ENCODE measurements around the gene ALOX5.
"Not testable (repeated sequence)": the region's sequence is repeated elsewhere in the genome, so short reads cannot be mapped to it uniquely, and the experiment has no call there.

ALOX5 gene

GRCh38 chr10:45373576-45374349, at the start of gene ALOX5:
TSS of gene ALOX5 (plus strand) at chr10:45374216. CDS start at chr10:45374280, 64 bp downstream.
- DNase-seq (ENCODE audit: low read depth in 2 of 2): no peak

GRCh38 chr10:45325116-45325515, 48.9 kb upstream of the ALOX5 start:
- no peak for DNase-seq (ENCODE audit: low read depth in 2 of 2)

DNA sequence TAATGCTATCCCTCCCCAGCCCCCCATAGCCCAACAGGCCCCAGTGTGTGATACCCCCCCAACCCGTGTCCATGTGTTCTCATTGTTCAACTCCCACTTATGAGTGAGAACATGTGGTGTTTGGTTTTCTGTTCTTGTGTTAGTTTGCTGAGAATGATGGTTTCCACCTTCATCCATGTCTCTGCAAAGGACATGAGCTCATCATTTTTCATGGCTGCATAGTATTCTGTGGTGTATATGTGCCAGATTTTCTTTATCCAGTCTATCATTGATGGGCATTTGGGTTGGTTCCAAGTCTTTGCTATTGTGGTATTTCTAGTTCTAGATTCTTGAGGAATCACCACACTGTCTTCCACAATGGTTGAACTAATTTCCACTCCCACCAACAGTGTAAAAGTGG, 47.2 kb upstream of the ALOX5 start:
- DNase-seq (ENCODE audit: low read depth in 2 of 2): not testable (repeated sequence)

DNA sequence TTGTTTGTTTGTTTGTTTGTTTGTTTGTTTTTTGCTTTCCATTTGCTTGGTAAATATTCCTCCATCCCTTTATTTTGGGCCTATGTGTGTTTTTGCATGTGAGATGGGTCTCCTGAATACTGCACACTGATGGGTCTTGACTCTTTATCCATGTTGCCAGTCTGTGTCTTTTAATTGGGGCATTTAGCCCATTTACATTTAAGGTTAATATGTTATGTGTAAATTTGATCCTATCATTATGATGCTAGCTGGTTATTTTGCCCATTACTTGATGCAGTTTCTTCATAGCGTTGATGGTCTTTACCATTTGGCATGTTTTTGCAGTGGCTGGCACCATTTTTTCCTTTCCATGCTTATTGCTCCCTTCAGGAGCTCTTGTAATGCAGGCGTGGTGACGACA, 42.2 kb upstream of the ALOX5 start:
- DNase-seq (ENCODE audit: low read depth in 2 of 2): not testable (repeated sequence)

- DNase-seq (ENCODE audit: low read depth in 2 of 2): no peak
These were observed 34.1 kb upstream of the ALOX5 start for GRCh38 chr10:45339894-45340293.

- DNase-seq (ENCODE audit: low read depth in 2 of 2): not testable (repeated sequence)
These were observed 33.6 kb upstream of the ALOX5 start for GRCh38 chr10:45340420-45340819.

- not testable (repeated sequence) for DNase-seq (ENCODE audit: low read depth in 2 of 2)
These were observed 27.2 kb upstream of the ALOX5 start for GRCh38 chr10:45346652-45347335.

GRCh38 chr10:45347464-45347863, 26.6 kb upstream of the ALOX5 start:
- not testable (repeated sequence) for DNase-seq (ENCODE audit: low read depth in 2 of 2)

- not testable (repeated sequence) for DNase-seq (ENCODE audit: low read depth in 2 of 2)
These were observed 25.7 kb upstream of the ALOX5 start for GRCh38 chr10:45348196-45348765.

DNA sequence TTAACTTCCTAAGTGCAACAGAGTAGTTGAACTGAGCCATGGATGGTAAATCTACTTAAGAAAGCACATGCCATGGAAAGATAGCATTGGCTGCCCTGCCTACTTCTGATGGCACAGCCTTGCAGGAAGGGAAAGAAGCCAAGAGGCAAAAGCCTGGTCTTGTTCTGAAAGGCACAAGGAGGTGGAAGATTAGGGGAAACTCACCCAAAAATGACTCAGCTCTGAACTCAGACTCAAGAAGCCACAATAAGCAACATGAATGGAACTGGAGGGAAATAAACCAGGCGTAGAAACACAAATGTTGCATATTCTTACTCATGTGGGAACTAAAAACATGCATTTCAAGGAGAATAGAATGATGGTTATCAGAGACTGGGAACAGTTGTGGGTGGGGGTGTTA, 20.8 kb upstream of the ALOX5 start:
- no peak for DNase-seq (ENCODE audit: low read depth in 2 of 2)

DNA sequence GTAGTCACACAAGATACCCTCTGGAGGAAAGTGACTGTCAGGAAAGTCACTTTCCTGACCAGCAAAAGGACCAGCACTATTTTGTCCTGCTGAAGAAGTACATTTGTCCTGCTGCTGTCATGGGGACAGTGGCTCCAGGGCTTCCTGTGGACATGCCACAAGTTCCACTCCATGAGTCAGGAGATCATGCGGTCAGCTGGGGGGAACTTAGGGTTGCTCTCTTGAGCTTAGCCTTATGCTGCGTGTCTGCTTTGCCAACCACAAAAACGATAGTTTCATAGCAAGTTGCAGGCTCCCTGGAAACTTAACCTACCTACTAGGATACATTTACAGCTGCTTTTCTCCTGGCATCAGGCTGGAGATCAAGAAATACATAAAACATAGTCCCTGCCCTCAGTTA, 19.8 kb upstream of the ALOX5 start:
- no peak for DNase-seq (ENCODE audit: low read depth in 2 of 2)

DNA sequence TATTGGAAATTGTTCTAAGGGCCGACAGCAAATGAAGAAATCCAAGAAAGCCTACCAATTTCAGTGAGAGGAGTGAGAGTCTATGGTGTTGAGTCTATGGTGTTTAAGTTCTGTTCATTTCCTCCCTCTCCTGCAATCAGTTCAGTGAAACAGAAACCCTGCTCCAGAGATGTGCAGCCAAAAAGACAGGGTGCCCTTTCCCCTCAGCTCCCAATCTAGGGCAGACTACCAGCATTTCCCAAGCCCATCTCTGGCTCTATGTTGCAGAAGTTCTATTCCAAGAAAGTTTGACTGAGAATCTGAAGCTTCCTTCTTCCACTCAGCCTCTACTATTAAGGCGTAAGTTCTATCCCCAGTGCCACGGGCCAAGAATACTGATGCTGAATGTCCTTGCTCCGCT, 18.5 kb upstream of the ALOX5 start:
- DNase-seq (ENCODE audit: low read depth in 2 of 2): no peak

- not testable (repeated sequence) for DNase-seq (ENCODE audit: low read depth in 2 of 2)
These were observed 15.1 kb upstream of the ALOX5 start for GRCh38 chr10:45358961-45359360.

- DNase-seq (ENCODE audit: low read depth in 2 of 2): not testable (repeated sequence)
These were observed 11.8 kb upstream of the ALOX5 start for GRCh38 chr10:45361983-45362799.

- not testable (repeated sequence) for DNase-seq (ENCODE audit: low read depth in 2 of 2)
These were observed 6.4 kb upstream of the ALOX5 start for GRCh38 chr10:45367643-45368042.

DNA sequence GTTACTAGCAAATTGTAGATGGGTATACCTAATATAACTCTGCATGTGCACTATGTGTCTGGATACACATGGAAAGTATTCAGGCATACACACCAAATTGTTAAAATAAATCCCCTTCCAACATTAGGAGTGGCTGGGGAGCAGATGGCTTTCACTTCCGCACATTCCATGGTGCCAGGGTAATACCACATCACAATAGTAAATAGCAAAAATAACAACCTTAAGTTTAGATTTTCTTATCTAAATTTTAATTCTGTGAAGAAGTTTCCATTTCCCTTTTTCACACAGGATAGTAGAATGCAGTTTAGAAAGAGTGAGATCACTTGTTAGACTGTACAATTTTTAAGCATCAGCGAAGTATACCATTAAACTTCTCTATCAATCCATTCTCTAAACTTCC, 5.8 kb upstream of the ALOX5 start:
- DNase-seq (ENCODE audit: low read depth in 2 of 2): no peak

DNA sequence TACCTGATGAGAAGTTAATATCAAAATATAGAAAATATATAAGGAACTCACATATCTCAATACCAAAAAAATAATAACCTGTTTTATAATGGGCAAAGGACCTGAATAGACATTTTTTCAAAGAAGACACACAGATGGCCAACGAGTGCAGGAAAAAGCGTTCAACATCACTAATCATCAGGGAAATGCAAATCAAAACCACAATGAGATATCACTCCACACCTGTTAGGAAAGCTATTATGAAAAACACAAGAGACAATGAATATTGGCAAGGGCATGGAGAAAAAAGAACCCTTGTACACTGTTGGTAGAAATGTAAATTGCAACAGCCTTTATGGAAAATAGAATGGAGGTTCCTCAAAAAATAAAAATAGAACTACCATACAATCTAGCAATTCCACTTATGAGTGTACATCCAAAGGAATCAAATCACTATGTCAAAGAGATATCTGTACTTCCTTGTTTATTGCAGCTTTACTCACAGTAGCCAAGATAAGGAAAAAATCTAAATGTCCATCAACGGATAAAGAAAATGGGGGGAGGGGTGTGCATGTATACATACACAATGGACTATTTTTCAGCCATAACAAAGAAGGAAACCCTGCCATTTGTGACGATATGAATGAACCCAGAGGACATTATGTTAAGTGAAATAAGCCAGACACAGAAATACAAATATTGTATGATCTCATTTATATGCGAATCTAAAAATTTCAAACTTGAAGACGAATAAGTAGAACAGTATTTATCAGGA, 3.6 kb upstream of the ALOX5 start:
- no peak for DNase-seq (ENCODE audit: low read depth in 2 of 2)

DNA sequence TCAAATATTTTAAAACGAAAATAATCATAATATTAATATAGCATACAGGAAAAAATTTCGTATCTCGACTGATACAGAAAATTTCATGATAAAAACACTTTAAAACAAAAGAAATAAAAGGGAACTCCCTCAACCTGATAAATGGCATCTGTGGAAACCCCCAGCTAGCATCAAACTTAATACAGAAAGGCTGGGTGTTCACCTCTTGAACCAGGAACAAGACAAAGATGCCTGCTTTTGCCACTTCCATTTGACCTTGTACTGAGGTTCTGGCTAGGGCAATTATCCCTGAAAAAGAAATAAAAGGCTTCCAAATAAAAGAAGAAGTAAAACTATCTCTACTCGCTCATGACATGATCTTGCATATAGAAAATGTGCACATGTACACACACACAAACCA, 2.5 kb upstream of the ALOX5 start:
- no peak for DNase-seq (ENCODE audit: low read depth in 2 of 2)

DNA sequence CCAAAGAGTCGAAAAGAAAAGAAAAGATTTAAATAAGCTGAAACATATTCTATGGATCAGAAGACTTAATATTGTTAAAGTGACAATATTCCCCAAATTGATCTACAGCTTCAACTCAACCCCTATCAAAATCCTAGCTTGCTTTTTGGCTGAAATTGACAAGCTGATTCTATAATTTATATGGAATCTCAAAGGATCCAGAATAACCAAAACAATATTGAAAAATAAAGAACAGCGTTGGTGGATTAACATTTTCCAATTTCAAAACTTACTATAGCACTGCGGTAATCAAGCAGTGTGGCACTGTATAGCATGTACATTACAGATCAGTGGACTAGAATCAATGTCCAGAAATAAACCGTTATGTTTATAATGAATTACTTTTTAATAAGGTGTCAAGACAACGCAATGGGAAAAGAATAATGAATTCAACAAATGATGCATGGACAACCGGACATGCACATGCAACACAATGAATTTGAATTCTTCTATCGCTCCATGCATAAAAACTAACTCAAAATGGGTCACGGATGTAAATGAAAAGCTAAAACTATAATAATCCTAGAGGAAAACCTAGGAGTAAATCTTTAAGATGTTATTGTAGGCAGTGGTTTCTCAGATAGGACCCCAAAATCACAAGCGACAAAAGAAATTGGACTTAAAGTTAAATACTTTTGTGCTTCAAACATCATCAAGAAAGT, 1.6 kb upstream of the ALOX5 start:
- no peak for DNase-seq (ENCODE audit: low read depth in 2 of 2)

- DNase-seq (ENCODE audit: low read depth in 2 of 2): no peak
These were observed 927 bp upstream of the ALOX5 start for GRCh38 chr10:45373003-45373575.
